WTC11 (cell line): ENCODE measurements around the gene CCDC195. TPM values are rescaled to one million over a fixed set of nuclear protein-coding genes. Genes with fewer than 3 reads are reported as not detected.

Experiments used
- ATAC-seq: fragments of 200-7000 bp; cut with Tn5 transposase; 2 replicates; pipeline ENCODE4 v1.10.0; 2021; ENCODE audit warnings: mild to moderate bottlenecking, moderate library complexity
- CTCF ChIA-PET: fragments of 300-600 bp; sonication (Branson Sonifier 250); formaldehyde crosslinking; loops from one replicate; lab custom pipeline; 2021; ENCODE audit warnings: antibody characterized with exemption; lab: Charles Lee
- POLR2A ChIA-PET: fragments of 350-600 bp; sonication (Branson Sonifier 250); formaldehyde crosslinking; loops from one replicate; lab custom pipeline; 2021; ENCODE audit warnings: antibody characterized with exemption; lab: Charles Lee
- DNase-seq: peaks from one replicate; pipeline ENCODE4 v3.0.0; 2021; ENCODE audit warnings: low spot score
- H3K27ac Mint-ChIP-seq: 2 replicates; pipeline ENCODE4 v1.8.0; 2021; ENCODE audit warnings: mixed read lengths
- H3K27me3 Mint-ChIP-seq: 2 replicates; pipeline ENCODE4 v1.8.0; 2021; ENCODE audit warnings: low read depth, mild to moderate bottlenecking, moderate library complexity, mixed read lengths
- H3K36me3 Mint-ChIP-seq: 2 replicates; pipeline ENCODE4 v1.8.0; 2021; ENCODE audit warnings: mixed read lengths
- H3K4me1 Mint-ChIP-seq: 2 replicates; pipeline ENCODE4 v1.8.0; 2022; ENCODE audit warnings: mixed read lengths
- H3K4me3 Mint-ChIP-seq: 2 replicates; pipeline ENCODE4 v1.8.0; 2021; ENCODE audit warnings: mild to moderate bottlenecking, moderate library complexity, mixed read lengths
- H3K9me3 Mint-ChIP-seq: 2 replicates; pipeline ENCODE4 v1.8.0; 2021; ENCODE audit warnings: mixed read lengths
- FOXP1 ChIP-seq: sonication (generic); formaldehyde crosslinking; IDR thresholded peaks from 2 replicates; pipeline ENCODE4 v1.8.0; 2022; ENCODE audit warnings: missing genetic modification reagents, mild to moderate bottlenecking, moderate library complexity, borderline replicate concordance
- GRHL2 ChIP-seq: fragments of 250-450 bp; sonication (Bioruptor Pico); IDR thresholded peaks from 2 replicates; pipeline ENCODE4 v1.8.0; 2022; ENCODE audit warnings: mild to moderate bottlenecking, moderate library complexity; ENCODE audit not compliant: insufficient replicate concordance, severe bottlenecking
- KAT7 ChIP-seq: sonication (generic); formaldehyde crosslinking; IDR thresholded peaks from 2 replicates; pipeline ENCODE4 v1.8.1; 2023; ENCODE audit warnings: missing genetic modification reagents, mild to moderate bottlenecking, borderline replicate concordance
- NFYB ChIP-seq: sonication (generic); formaldehyde crosslinking; conservative IDR thresholded peaks from 2 replicates; pipeline ENCODE4 v1.8.0; 2022; ENCODE audit warnings: low read depth, missing genetic modification reagents
- PRRX2 ChIP-seq: fragments of 250-450 bp; sonication (Bioruptor Pico); IDR thresholded peaks from 2 replicates; pipeline ENCODE4 v1.8.0; 2021; ENCODE audit warnings: mild to moderate bottlenecking
- TCF7 ChIP-seq: sonication (generic); formaldehyde crosslinking; IDR thresholded peaks from 2 replicates; pipeline ENCODE4 v1.8.0; 2022; ENCODE audit warnings: mild to moderate bottlenecking, low read depth, missing genetic modification reagents, moderate library complexity
- ZNF138 ChIP-seq: sonication (generic); formaldehyde crosslinking; conservative IDR thresholded peaks from 2 replicates; pipeline ENCODE4 v1.8.1; 2022; ENCODE audit warnings: mild to moderate bottlenecking, moderate library complexity, missing genetic modification reagents
- ZNF263 ChIP-seq: sonication (generic); formaldehyde crosslinking; IDR thresholded peaks from 2 replicates; pipeline ENCODE4 v1.8.1; 2022; ENCODE audit warnings: low read depth, mild to moderate bottlenecking, moderate library complexity, missing genetic modification reagents
- ZNF317 ChIP-seq: sonication (generic); formaldehyde crosslinking; IDR thresholded peaks from 2 replicates; pipeline ENCODE4 v1.8.1; 2023; ENCODE audit warnings: low read depth, mild to moderate bottlenecking, moderate library complexity, missing genetic modification reagents, borderline replicate concordance
- ZNF396 ChIP-seq: fragments of 250-450 bp; sonication (Bioruptor Pico); IDR thresholded peaks from 2 replicates; pipeline ENCODE4 v1.8.0; 2021; ENCODE audit warnings: mild to moderate bottlenecking, moderate library complexity, borderline replicate concordance
- total RNA-seq: library from RNA; stranded (reverse); gene quantifications from 3 replicates; pipeline ENCODE4 v1.2.3, GENCODE V29; 2021
- TF ChIP-seq, protein P1 (sequence below): sonication (generic); formaldehyde crosslinking; IDR thresholded peaks from 2 replicates; pipeline ENCODE4 v1.8.1; 2023; ENCODE audit warnings: mild to moderate bottlenecking, moderate library complexity, missing genetic modification reagents
- TF ChIP-seq, protein P2 (sequence below): fragments of 250-450 bp; sonication (Bioruptor Pico); IDR thresholded peaks from 2 replicates; pipeline ENCODE4 v1.9.0; 2021; ENCODE audit warnings: mild to moderate bottlenecking, borderline replicate concordance
- TF ChIP-seq, protein P3 (sequence below): sonication (generic); formaldehyde crosslinking; IDR thresholded peaks from 2 replicates; pipeline ENCODE4 v1.8.0; 2022; ENCODE audit warnings: mild to moderate bottlenecking, missing genetic modification reagents
- TF ChIP-seq, protein P4 (sequence below): sonication (generic); formaldehyde crosslinking; conservative IDR thresholded peaks from 2 replicates; pipeline ENCODE4 v1.8.1; 2023; ENCODE audit warnings: mild to moderate bottlenecking, low read depth, missing genetic modification reagents, moderate library complexity
- TF ChIP-seq, protein P5 (sequence below): fragments of 250-450 bp; sonication (Bioruptor Pico); IDR thresholded peaks from 2 replicates; pipeline ENCODE4 v1.9.0; 2021; ENCODE audit warnings: mild to moderate bottlenecking

The CCDC195 gene
- total RNA-seq, 1 experiment from 2014 or later = not detected

DNA sequence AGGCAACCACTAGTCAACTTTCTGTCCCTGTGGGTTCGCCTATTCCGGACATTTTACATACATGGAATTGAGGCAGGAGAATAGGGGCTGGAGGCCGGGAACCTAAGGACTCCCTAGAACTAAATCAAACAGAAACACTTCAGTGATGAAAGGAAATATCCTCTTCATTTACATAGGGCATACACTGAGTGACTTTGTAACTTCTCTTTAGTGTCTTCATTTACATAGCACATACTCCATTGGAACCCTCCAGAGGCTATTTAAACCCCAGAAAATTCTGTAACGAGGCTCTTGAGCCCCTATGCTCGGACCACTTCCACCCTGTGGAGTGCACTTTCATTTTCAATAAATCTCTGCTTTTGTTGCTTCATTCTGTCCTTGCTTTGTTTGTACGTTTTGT, 56.5 kb downstream of the CCDC195 start:
- peaks cover 52% of the 10 kb centered on the region for H3K9me3 Mint-ChIP-seq
- TF ChIP-seq, protein P1, sequence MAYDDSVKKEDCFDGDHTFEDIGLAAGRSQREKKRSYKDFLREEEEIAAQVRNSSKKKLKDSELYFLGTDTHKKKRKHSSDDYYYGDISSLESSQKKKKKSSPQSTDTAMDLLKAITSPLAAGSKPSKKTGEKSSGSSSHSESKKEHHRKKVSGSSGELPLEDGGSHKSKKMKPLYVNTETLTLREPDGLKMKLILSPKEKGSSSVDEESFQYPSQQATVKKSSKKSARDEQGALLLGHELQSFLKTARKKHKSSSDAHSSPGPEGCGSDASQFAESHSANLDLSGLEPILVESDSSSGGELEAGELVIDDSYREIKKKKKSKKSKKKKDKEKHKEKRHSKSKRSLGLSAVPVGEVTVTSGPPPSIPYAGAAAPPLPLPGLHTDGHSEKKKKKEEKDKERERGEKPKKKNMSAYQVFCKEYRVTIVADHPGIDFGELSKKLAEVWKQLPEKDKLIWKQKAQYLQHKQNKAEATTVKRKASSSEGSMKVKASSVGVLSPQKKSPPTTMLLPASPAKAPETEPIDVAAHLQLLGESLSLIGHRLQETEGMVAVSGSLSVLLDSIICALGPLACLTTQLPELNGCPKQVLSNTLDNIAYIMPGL = no peak
- TF ChIP-seq ZNF317 (CRISPR knock-in tag) = no peak
- TF ChIP-seq PRRX2 (CRISPR knock-in tag) = no peak
- TF ChIP-seq TCF7 (CRISPR knock-in tag) = no peak
- TF ChIP-seq FOXP1 = no peak
- TF ChIP-seq NFYB = no peak
- TF ChIP-seq, protein P2, sequence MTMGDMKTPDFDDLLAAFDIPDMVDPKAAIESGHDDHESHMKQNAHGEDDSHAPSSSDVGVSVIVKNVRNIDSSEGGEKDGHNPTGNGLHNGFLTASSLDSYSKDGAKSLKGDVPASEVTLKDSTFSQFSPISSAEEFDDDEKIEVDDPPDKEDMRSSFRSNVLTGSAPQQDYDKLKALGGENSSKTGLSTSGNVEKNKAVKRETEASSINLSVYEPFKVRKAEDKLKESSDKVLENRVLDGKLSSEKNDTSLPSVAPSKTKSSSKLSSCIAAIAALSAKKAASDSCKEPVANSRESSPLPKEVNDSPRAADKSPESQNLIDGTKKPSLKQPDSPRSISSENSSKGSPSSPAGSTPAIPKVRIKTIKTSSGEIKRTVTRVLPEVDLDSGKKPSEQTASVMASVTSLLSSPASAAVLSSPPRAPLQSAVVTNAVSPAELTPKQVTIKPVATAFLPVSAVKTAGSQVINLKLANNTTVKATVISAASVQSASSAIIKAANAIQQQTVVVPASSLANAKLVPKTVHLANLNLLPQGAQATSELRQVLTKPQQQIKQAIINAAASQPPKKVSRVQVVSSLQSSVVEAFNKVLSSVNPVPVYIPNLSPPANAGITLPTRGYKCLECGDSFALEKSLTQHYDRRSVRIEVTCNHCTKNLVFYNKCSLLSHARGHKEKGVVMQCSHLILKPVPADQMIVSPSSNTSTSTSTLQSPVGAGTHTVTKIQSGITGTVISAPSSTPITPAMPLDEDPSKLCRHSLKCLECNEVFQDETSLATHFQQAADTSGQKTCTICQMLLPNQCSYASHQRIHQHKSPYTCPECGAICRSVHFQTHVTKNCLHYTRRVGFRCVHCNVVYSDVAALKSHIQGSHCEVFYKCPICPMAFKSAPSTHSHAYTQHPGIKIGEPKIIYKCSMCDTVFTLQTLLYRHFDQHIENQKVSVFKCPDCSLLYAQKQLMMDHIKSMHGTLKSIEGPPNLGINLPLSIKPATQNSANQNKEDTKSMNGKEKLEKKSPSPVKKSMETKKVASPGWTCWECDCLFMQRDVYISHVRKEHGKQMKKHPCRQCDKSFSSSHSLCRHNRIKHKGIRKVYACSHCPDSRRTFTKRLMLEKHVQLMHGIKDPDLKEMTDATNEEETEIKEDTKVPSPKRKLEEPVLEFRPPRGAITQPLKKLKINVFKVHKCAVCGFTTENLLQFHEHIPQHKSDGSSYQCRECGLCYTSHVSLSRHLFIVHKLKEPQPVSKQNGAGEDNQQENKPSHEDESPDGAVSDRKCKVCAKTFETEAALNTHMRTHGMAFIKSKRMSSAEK = no peak
- TF ChIP-seq ZNF396 (CRISPR knock-in tag) = no peak
- TF ChIP-seq, protein P3, sequence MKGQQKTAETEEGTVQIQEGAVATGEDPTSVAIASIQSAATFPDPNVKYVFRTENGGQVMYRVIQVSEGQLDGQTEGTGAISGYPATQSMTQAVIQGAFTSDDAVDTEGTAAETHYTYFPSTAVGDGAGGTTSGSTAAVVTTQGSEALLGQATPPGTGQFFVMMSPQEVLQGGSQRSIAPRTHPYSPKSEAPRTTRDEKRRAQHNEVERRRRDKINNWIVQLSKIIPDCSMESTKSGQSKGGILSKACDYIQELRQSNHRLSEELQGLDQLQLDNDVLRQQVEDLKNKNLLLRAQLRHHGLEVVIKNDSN (CRISPR knock-in tag) = no peak
- TF ChIP-seq, protein P4, sequence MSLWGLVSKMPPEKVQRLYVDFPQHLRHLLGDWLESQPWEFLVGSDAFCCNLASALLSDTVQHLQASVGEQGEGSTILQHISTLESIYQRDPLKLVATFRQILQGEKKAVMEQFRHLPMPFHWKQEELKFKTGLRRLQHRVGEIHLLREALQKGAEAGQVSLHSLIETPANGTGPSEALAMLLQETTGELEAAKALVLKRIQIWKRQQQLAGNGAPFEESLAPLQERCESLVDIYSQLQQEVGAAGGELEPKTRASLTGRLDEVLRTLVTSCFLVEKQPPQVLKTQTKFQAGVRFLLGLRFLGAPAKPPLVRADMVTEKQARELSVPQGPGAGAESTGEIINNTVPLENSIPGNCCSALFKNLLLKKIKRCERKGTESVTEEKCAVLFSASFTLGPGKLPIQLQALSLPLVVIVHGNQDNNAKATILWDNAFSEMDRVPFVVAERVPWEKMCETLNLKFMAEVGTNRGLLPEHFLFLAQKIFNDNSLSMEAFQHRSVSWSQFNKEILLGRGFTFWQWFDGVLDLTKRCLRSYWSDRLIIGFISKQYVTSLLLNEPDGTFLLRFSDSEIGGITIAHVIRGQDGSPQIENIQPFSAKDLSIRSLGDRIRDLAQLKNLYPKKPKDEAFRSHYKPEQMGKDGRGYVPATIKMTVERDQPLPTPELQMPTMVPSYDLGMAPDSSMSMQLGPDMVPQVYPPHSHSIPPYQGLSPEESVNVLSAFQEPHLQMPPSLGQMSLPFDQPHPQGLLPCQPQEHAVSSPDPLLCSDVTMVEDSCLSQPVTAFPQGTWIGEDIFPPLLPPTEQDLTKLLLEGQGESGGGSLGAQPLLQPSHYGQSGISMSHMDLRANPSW (CRISPR knock-in tag) = no peak
- TF ChIP-seq ZNF138 (CRISPR knock-in tag) = no peak
- H3K27me3 Mint-ChIP-seq = peaks cover 5% of the 10 kb centered on the region
- POLR2A ChIA-PET = no interaction called here
- CTCF ChIA-PET = no interaction called here
- no peaks in the 10 kb centered on the region for H3K4me1 Mint-ChIP-seq
- H3K36me3 Mint-ChIP-seq = peaks cover 43% of the 10 kb centered on the region
- no peak overlapping the region for H3K4me3 Mint-ChIP-seq
- no peak for DNase-seq
- no peak overlapping the region for H3K27ac Mint-ChIP-seq
- no peak for ATAC-seq

DNA sequence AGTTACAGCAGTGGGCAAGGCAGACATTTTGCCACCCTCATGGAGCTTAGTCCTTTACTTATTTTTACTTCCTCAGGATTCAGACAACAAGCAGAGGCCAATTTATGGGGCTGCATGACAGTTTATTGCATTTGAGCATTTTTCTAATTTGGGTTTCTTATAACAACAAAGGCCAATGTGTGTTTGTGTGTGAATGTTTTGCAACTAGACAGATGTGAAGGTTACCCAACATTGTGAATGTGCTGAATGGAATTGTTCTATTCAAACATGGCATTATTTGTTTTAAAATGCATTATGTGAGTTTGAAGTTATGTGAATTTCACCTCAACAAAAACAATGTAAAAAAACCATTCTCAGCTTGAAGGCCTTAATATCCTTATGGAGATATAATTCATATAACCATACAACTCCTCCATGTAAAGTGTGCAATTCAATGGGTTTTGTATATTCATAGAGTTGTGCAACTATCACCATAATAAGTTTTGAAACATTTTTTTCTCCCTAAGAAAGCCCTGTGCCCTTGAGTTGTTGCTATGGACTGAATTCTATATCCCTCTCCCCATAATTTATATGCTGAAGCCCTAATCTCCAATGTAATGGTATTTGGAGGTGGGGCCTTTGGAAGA, 57.3 kb downstream of the CCDC195 start:
- H3K27ac Mint-ChIP-seq = no peak overlapping the region
- H3K4me3 Mint-ChIP-seq = no peak overlapping the region
- ChIA-PET CTCF (no interaction called here), POLR2A (no interaction called here)
- DNase-seq (no peak), ATAC-seq (no peak)
- peaks cover 55% of the 10 kb centered on the region for H3K9me3 Mint-ChIP-seq
- peaks cover 3% of the 10 kb centered on the region for H3K27me3 Mint-ChIP-seq
- H3K36me3 Mint-ChIP-seq = peaks cover 46% of the 10 kb centered on the region
- no peak for TF ChIP-seq ZNF263
- no peak for TF ChIP-seq GRHL2 (CRISPR knock-in tag)
- TF ChIP-seq KAT7 = no peak
- TF ChIP-seq, protein P5, sequence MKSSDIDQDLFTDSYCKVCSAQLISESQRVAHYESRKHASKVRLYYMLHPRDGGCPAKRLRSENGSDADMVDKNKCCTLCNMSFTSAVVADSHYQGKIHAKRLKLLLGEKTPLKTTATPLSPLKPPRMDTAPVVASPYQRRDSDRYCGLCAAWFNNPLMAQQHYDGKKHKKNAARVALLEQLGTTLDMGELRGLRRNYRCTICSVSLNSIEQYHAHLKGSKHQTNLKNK (CRISPR knock-in tag) = no peak
- TF ChIP-seq, all 79 proteins: peak for 0
- H3K4me1 Mint-ChIP-seq = no peaks in the 10 kb centered on the region
